ENCODE results near the gene COL4A3. TPM values are rescaled to one million over a fixed set of nuclear protein-coding genes. Genes with fewer than 3 reads are reported as not detected.

The COL4A3 gene
- total and polyA plus RNA-seq, 2 experiments from 2014 or later: 0.11 to 0.70 TPM

GRCh38 chr2:227320305-227321094, 156.1 kb downstream of the COL4A3 start:
- H3F3A ChIP-seq (ENCODE audit: insufficient read depth): no peaks in the 10 kb centered on the region
- 89% methylated on average over 28 to 29 of the region's 33 CpGs for WGBS, 2 experiments (ENCODE audit: low coverage in 1 of 2, low lambda C conversion rate in 2 of 2, missing lambda C conversion rate in 2 of 2)

GRCh38 chr2:227322530-227323205, 158.2 kb downstream of the COL4A3 start:
- TF ChIP-seq EZH2 (IDR thresholded peaks at IDR 0.05; ENCODE audit: insufficient read depth, poor library complexity, severe bottlenecking) (no peak), EZH2phosphoT487 (IDR thresholded peaks at IDR 0.05; ENCODE audit: insufficient read depth, low read depth) (no peak)
- H3K4me2 ChIP-seq (ENCODE audit: unreplicated experiment): no peak overlapping the region
- H3K4me3 ChIP-seq: no peak overlapping the region
- H3K9me3 ChIP-seq (ENCODE audit: low read depth): no peaks in the 10 kb centered on the region
- no peaks in the 10 kb centered on the region for H3K27me3 ChIP-seq (replicated peaks; ENCODE audit: insufficient read depth)
- in situ Hi-C loops (cut with MboI): no loop called here
- DNase-seq: no peak
- H4K20me1 ChIP-seq (ENCODE audit: insufficient read depth): no peaks in the 10 kb centered on the region
- H3F3A ChIP-seq (ENCODE audit: insufficient read depth): 0 out of 2 replicates have a peak, but pooled peaks cover 9% of the 10 kb centered on the region
- WGBS, 2 experiments (ENCODE audit: low coverage in 1 of 2, low lambda C conversion rate in 2 of 2, missing lambda C conversion rate in 2 of 2): 96 to 98% methylated on average over 5 of the region's 5 CpGs
- H3K9ac ChIP-seq: no peak overlapping the region
- H3K79me2 ChIP-seq (ENCODE audit: insufficient read depth): peaks cover 36% of the 10 kb centered on the region
- no peaks in the 10 kb centered on the region for H3K9me2 ChIP-seq (ENCODE audit: insufficient read depth)
- H2AFZ ChIP-seq: no peak overlapping the region
- H3K27ac ChIP-seq: no peak overlapping the region
- no peaks in the 10 kb centered on the region for H3K36me3 ChIP-seq (ENCODE audit: low read depth)
- H3K4me1 ChIP-seq (ENCODE audit: insufficient read depth): peaks cover 15% of the 10 kb centered on the region

More at GRCh38 chr2:227320305-227321094, 156.1 kb downstream of the COL4A3 start:
- no peaks in the 10 kb centered on the region for H3K36me3 ChIP-seq (ENCODE audit: low read depth)
- H2AFZ ChIP-seq: no peak overlapping the region
- peaks cover 14% of the 10 kb centered on the region for H3K79me2 ChIP-seq (ENCODE audit: insufficient read depth)
- no peaks in the 10 kb centered on the region for H4K20me1 ChIP-seq (ENCODE audit: insufficient read depth)
- no peak overlapping the region for H3K4me2 ChIP-seq (ENCODE audit: unreplicated experiment)
- no peak overlapping the region for H3K4me3 ChIP-seq
- H3K9ac ChIP-seq: no peak overlapping the region
- H3K9me2 ChIP-seq (ENCODE audit: insufficient read depth): no peaks in the 10 kb centered on the region
- no peaks in the 10 kb centered on the region for H3K27me3 ChIP-seq (replicated peaks; ENCODE audit: insufficient read depth)
- no peak overlapping the region for H3K27ac ChIP-seq
- no peak for DNase-seq
- in situ Hi-C loops (cut with MboI): no loop called here
- H3K4me1 ChIP-seq (ENCODE audit: insufficient read depth): peaks cover 7% of the 10 kb centered on the region; the same call in 1 of the 2 replicates
- no peaks in the 10 kb centered on the region for H3K9me3 ChIP-seq (ENCODE audit: low read depth)
- TF ChIP-seq EZH2phosphoT487 (IDR thresholded peaks at IDR 0.05; ENCODE audit: insufficient read depth, low read depth) (no peak), EZH2 (IDR thresholded peaks at IDR 0.05; ENCODE audit: insufficient read depth, poor library complexity, severe bottlenecking) (no peak)

GRCh38 chr2:227323818-227324217, 159.4 kb downstream of the COL4A3 start:
- in situ Hi-C loops (cut with MboI): no loop called here
- no peak overlapping the region for H3K9ac ChIP-seq

GRCh38 chr2:227324642-227324994, 160.2 kb downstream of the COL4A3 start:
- Histone ChIP-seq H2AFZ (peak overlapping the region; percentile 100), H3K4me1 (ENCODE audit: insufficient read depth) (peaks cover 29% of the 10 kb centered on the region), H3F3A (ENCODE audit: insufficient read depth) (0 out of 2 replicates have a peak, but pooled peaks cover 9% of the 10 kb centered on the region), H3K36me3 (ENCODE audit: low read depth) (no peaks in the 10 kb centered on the region), H3K27ac (peak overlapping the region; percentile 55), H4K20me1 (ENCODE audit: insufficient read depth) (no peaks in the 10 kb centered on the region), H3K79me2 (ENCODE audit: insufficient read depth) (peaks cover 55% of the 10 kb centered on the region), H3K4me2 (ENCODE audit: unreplicated experiment) (peak overlapping the region; percentile 93), H3K9me3 (ENCODE audit: low read depth) (no peaks in the 10 kb centered on the region), H3K9me2 (ENCODE audit: insufficient read depth) (no peaks in the 10 kb centered on the region), H3K9ac (peak overlapping the region; percentile 88), H3K4me3 (peak overlapping the region; percentile 97), H3K27me3 (replicated peaks; ENCODE audit: insufficient read depth) (no peaks in the 10 kb centered on the region)
- TF ChIP-seq EZH2phosphoT487 (IDR thresholded peaks at IDR 0.05; ENCODE audit: insufficient read depth, low read depth): no peak
- no peak for TF ChIP-seq EZH2 (IDR thresholded peaks at IDR 0.05; ENCODE audit: insufficient read depth, poor library complexity, severe bottlenecking)
- 0 to 3% methylated on average over 6 of the region's 6 CpGs for WGBS, 2 experiments (ENCODE audit: low coverage in 1 of 2, low lambda C conversion rate in 2 of 2, missing lambda C conversion rate in 2 of 2)
- in situ Hi-C loops (cut with MboI): no loop called here
- no peak for DNase-seq

More at GRCh38 chr2:227323818-227324217, 159.4 kb downstream of the COL4A3 start:
- no peak for TF ChIP-seq EZH2phosphoT487 (IDR thresholded peaks at IDR 0.05; ENCODE audit: insufficient read depth, low read depth)
- TF ChIP-seq EZH2 (IDR thresholded peaks at IDR 0.05; ENCODE audit: insufficient read depth, poor library complexity, severe bottlenecking): no peak
- Histone ChIP-seq H3K9me2 (ENCODE audit: insufficient read depth) (no peaks in the 10 kb centered on the region), H3K4me1 (ENCODE audit: insufficient read depth) (peaks cover 21% of the 10 kb centered on the region), H3K9me3 (ENCODE audit: low read depth) (no peaks in the 10 kb centered on the region), H2AFZ (no peak overlapping the region), H3K4me2 (ENCODE audit: unreplicated experiment) (no peak overlapping the region), H4K20me1 (ENCODE audit: insufficient read depth) (no peaks in the 10 kb centered on the region), H3K4me3 (no peak overlapping the region), H3K27ac (no peak overlapping the region), H3F3A (ENCODE audit: insufficient read depth) (0 out of 2 replicates have a peak, but pooled peaks cover 9% of the 10 kb centered on the region), H3K36me3 (ENCODE audit: low read depth) (no peaks in the 10 kb centered on the region), H3K27me3 (replicated peaks; ENCODE audit: insufficient read depth) (no peaks in the 10 kb centered on the region), H3K79me2 (ENCODE audit: insufficient read depth) (peaks cover 47% of the 10 kb centered on the region)
- DNase-seq: no peak
- whole genome bisulfite sequencing, 2 experiments (ENCODE audit: low coverage in 1 of 2, low lambda C conversion rate in 2 of 2, missing lambda C conversion rate in 2 of 2): 89% methylated on average over 4 of the region's 4 CpGs
